Dedifferentiated amniotic fluid mesenchymal stem cell (primary cell): ENCODE data around the gene ZNF282.
"Not testable (repeated sequence)": the region's sequence is repeated elsewhere in the genome, so short reads cannot be mapped to it uniquely, and the experiment has no call there.

Source experiments
- DNase-seq: peaks from one replicate; pipeline ENCODE4 v3.0.0-alpha.2; 2016; ENCODE audit errors: extremely low spot score

The ZNF282 gene

DNA sequence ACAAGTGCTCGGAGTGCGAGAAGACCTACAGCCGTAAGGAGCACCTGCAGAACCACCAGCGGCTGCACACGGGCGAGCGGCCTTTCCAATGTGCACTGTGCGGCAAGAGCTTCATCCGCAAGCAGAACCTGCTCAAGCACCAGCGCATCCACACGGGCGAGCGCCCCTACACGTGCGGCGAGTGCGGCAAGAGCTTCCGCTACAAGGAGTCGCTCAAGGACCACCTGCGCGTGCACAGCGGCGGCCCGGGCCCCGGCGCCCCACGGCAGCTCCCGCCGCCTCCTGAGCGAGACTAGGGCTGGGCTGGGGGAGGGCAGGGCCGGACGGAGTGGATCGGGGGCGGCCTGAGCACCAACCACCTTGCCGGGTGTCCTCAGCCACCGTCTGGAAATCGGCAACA is 29.0 kb downstream of the ZNF282 start:
- no peak for DNase-seq

DNA sequence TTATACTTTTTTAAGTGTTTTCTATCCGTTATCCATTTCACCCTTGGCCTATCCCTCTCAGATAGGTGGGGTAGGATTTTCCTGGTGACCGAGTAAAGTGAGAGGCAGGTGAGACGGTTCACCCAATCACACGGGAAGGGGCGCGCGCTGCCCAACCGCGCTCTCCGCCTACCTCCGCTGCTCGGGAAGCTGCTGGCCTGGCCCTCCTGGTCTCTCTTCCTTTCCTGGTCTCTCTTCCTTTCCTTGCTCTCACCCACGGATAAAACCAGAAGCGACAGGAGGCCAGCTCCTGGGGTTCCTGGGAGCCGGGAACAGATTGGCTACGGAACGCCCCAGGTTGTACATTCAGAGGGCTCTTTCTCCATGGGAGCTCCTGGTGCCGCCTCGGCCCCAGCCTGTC is 29.8 kb downstream of the ZNF282 start:
- no peak for DNase-seq

DNA sequence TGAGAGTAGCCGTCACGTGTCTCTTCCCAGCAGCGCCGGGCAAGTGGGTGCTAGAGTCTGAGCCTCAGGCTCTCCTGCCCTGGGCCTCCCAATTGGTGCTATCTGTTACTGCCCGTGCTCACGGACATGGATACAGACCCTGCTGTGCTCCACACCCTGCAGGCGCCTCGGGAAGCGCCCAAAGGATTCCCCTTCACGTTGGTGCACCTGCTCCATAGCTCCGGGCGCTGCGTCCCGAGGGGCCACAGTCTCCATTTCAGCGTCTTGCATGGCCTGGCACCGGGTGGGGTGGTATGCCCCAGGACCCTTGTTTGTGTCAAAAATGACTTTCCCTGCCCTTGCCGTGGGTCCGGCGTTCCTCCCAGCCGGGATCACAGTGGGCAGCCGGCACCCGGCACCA is 30.3 kb downstream of the ZNF282 start:
- DNase-seq, result no peak

DNA sequence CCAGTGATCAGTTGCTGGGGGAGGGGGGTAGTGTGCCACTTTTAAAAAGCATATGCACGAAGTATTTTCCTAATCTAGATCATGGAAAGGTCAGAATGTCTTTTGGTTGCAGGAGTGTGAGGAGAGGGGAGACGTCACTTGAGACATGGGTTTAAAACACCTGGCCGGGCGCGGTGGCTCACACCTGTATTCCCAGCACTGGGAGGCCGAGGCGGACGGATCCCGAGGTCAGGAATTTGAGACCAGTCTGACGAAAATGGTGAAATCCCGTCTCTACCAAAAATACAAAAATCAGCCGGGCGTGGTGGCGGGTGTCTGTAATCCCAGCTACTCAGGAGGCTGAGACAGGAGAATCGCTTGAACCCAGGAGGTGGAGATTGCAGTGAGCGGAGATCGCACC is 31.0 kb downstream of the ZNF282 start:
- not testable (repeated sequence) for DNase-seq

DNA sequence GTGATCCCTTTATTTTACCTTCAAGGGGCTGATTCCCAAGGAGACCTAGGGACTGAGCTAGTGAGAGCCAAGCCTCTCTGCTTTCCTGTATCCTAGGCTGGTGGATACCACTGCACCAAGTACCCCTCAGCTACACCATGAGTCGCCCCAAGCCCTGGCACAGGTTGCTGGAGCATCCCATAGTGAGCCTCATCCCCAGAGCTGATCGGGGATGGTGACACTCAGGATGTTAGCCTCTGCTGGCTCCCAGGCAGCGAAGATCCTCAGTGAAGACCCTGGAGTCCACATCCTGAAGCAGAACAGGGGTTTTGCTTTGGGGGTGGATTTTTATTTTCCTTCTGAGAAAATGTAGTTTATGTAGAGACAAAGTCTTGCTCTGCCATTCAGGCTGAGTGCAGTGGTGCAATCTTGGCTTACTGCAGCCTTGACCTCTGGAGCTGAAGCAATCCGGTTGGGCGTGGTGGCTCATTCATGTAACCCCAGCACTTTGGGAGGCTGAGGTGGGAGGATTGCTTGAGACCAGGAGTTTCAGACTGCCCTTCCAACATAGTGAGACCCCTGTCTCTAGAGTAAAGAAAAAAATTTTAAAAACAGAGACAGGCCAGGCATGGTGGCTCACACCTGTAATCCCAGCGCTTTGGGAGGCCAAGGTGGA is 31.6 kb downstream of the ZNF282 start:
- no peak for DNase-seq

DNA sequence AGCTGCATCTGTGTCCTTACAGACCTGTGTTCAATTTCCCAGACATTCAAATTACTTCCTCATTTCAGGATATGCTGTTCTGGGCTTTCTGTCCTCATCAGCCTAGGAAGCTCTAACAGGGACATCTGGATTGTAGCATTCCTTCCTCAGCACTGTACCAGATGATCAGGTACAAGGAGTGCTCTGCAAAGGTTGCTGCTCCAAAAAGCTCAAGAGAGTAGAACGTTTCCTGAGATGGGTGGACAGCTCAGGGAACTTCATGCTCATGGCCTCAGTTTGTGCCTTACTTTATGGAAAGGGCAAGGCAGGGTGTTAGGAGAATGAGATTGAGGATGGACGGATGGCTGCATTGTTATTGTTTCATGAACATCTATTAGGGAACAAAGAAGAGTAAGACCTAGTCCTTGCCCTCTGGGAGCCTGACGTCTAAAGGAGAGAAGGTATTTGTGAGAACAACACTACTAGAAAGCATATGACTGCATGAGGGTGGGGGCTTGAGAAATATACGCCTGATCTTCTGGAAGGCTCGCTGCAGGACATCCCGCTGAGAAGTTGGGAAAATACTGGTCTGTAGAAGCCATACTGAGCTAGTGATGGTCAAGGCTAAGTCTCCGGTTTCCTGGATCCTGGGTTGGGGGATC is 33.6 kb downstream of the ZNF282 start:
- no peak for DNase-seq

DNA sequence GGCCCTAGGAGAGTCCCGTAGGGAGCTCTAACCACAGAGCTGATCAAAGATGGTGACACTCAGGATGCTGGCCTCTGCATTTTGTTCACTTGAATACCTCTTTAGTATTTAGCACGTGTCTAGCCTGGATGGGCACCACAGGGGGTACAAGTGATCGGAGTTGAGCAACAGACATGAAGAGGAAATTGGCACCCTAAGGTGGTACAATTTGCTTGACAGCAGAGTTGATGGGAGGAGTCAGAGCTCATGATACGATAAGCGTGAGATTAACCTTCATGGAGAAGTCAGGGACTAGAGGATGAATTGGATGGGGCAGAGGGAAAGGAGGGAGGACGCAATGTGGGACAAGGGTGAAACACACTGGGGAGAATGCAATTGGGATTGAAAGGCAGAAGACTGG is 34.2 kb downstream of the ZNF282 start:
- no peak for DNase-seq

DNA sequence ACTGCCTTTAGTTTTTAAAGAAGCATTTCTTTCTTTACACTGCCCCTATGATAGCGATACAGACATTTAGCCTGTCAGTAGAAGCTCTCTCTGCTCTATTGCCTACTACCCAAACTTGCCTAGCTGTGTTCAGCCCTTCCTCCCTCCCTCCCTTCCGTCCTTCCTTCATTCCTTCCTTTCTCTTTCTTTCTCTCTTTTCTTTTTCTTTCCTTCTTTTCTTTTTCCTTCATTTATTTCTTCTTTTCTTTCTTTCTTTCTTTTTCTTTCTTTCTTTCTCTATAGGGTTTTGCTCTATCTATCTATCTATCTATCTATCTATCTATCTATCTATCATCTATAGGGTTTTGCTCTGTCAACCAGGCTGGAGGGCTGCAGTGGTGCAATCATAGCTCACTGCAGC is 37.0 kb downstream of the ZNF282 start:
- no peak for DNase-seq

DNA sequence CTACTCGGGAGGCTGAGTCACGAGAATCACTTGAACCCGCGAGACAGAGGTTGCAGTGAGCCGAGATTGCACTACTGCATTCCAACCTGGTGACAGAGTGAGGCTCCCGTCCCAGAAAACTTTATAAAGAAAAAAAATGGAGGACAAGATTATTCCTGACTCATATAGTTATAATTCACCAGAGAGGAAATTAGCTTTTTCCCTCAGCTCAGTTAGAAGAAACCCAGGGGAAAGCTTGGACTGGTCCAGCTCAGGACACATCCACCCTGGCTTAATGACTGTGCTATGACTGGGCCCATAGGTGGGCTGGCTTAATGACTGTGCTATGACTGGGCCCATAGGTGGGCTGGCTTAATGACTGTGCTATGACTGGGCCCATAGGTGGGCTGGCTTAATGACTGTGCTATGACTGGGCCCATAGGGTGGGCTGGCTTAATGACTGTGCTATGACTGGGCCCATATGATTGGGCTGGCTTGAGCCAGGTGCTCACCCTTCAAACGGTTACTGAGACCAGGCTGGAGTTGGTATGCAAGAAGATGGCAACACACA is 38.4 kb downstream of the ZNF282 start:
- peak; percentile 76 for DNase-seq

DNA sequence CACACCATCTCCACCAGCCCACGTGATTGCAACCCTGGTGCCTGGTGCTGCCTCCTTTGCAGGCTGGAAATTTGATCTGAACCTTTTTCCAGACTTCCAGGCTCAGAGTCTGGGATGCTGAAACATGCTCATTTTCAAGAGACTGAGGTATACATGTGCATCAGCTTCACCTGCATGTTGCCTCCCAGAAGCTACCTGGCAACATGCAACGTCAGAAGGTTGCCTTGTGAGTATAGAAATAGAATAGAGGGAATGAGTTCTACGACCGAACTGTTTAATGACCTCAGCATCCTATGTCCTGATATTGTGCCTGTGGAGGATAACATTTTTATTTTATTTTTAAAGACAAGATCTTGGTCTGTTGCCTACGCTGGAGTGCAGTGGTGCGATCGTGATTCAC is 42.2 kb downstream of the ZNF282 start:
- DNase-seq, result no peak

DNA sequence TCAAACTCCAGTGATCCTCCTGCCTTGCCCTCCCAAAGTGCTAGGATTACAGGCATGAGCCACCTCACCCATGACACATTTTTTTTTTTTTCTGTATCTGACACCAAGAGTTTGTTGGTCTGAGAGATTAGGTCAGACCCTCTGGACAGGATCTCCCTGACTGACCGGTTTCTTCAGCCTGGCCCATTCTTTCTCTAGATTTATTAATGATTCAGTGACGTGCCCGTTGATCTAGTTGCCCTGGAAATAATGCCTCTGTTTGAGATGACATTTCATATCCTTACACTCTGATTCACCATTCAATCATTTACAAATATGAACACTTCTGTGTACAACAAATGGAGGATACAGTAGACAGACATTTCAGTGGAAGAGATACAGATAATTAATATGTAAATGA is 42.7 kb downstream of the ZNF282 start:
- DNase-seq, result no peak

DNA sequence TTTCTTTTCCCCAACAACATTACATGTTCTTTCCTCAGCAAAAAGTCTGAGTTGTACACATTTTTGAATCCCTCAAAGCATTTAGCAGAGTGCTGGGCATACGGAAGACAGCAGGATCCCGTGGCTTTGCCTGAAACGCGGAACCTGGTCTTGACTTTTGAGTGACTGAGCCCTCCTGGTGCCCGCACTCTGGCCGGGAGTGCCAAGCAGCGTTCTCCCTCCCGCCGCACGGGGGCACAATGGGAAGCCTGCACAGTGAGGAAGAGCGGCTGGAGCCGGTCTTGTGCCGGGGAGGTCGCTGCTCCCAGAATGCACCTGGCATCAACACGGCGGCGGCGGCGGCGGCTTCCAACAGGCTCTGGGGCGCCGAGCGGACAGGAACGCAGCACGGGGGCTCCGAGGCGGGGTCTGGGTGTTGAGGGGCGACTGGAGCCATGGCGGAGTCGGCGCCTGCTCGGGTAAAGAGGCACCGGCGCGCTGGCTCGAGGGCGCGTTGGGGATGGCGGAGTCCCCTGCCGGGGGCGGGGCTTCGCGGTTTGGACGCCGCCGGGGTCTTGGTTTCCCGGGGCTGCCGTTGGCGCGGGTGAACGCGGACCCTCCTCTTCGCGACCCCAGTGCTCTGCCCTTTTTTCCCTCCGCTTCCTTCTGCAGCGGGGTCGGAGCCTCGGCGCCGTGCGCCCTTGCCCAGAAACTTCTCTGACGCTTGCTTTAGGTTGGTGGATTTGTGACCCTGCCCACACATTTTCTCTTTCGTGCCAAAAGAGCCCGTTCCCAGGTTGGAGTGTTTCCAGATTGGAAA is 44.2 kb downstream of the ZNF282 start, which contains the start of gene ZNF212:
TSS of gene ZNF212 (plus strand) at position 307 of the 799 bp plus-strand sequence. CDS start at position 435, 128 bp downstream.
- DNase-seq, result peak; percentile 92

DNA sequence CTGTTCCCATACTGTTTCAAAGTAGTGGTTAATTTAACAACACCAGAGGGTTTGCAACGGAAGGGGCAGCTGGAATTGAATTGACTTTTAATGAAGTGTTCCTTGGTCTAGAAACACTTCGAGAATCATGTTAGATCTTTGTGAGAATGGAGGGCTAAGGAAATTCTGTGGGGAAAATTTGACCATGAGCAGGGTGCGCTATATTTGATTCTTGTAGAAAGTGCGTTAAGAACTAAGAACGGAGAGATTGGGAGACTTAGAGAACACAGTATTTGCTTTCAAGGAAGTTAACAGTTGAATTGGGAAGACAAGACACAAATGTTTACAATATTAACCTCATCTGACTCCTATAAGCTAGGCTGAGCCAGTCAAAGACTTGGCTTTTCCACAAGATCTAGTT is 45.3 kb downstream of the ZNF282 start:
- no peak for DNase-seq

DNA sequence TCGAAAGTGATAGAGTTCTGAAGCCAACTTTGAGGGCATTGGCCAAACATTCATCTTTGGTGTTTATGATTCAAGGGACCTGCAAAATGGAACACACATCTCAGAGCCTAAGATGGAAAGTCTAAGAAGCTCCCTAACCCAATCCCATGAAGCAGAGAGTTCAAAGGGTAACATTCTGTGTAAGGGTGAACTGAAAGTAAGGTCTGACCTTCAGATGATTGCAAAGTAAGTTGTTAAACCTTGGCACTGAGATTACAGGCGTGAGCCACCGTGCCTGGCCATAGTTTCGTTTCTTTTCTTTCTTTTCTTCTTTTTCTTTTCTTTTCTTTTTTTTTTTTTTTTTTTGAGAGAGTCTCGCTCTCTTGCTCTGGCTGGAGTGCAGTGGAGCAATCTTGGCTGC is 46.4 kb downstream of the ZNF282 start:
- DNase-seq, result no peak

DNA sequence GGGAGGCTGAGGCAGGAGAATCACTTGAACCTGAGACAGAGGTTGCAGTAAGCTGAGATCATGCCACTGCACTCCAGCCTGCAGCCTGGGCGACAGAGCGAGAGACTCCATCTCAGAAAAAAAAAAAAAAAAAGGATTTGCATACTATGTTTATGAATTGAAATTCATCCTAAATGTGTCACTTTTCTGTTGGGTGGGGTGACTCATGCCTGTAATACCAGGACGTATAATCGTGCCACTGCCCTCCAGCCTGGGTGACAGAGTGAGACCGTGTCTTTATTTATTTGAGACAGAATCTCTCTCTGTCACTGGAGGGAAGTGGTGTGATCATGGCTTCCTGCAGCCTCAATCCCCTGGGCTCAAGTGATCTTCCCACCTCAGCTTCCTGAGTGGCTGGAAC is 49.9 kb downstream of the ZNF282 start:
- DNase-seq, result no peak

DNA sequence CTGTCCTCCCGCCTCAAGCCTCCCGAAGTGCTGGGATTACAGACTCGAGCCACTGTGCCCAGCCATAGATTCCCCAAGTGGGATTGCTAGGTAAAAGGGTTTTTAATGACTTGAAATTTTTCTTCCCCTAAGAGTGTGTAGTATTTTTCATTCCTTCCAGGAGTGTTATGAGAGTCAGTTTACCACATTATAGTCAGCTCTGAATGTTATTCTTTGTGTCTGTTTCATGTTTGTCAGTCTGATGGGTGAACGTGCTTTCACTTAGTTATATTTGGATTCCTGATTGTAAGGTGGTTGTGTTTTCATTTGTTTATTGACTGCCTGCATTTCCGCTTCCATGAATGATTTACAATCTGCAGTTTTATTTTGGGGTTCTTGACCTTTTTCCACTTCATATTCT is 50.4 kb downstream of the ZNF282 start:
- DNase-seq, result no peak

DNA sequence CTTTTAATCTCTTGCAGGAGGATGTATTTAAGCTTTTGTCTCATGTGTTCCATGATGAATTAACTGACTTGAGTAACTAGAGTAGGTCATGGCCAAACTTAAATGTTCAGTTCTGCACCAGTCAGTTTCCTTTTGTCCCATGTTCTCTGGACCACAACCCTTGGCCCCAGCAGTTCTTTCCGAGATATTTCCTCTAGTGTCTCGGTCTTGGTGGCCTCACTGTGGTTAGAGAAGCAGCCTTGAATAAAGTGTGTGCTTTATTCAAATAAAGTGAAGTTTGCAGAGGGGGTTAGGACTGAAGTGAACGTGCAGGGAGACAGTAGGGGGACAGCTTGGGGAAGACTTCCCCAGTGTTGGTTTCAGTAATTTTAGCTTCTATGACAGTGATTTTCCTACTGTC is 53.4 kb downstream of the ZNF282 start:
- no peak for DNase-seq

DNA sequence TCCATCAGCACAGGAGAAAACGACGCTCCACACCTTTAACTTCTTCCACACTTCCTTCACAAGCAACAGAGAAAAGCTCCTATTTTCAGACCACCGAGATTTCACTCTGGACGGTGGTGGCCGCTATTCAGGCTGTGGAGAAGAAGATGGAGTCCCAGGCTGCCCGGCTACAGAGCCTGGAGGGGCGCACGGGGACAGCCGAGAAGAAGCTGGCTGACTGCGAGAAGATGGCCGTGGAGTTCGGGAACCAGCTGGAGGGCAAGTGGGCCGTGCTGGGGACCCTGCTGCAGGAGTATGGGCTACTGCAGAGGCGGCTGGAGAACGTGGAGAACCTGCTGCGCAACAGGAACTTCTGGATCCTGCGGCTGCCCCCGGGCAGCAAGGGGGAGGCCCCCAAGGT is 54.8 kb downstream of the ZNF282 start:
- DNase-seq, result not testable (repeated sequence)

DNA sequence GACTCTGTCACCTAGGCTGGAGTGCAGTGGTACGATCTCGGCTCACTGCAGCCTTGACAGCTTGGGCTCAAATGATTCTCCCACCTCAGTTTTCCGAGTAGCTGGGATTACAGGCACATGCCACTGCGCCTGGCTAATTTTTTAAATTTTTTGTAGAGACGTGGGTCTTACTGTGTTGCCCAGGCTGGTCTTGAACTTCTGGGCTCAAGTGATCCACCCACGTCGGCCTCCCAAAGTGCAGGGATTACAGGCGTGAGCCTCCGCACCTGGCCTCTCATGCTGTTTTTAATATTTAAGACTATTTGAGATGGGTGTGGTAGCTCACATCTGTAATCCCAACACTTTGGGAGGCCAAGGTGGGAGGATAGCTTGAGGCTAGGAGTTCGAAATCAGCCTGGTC is 56.2 kb downstream of the ZNF282 start:
- not testable (repeated sequence) for DNase-seq

DNA sequence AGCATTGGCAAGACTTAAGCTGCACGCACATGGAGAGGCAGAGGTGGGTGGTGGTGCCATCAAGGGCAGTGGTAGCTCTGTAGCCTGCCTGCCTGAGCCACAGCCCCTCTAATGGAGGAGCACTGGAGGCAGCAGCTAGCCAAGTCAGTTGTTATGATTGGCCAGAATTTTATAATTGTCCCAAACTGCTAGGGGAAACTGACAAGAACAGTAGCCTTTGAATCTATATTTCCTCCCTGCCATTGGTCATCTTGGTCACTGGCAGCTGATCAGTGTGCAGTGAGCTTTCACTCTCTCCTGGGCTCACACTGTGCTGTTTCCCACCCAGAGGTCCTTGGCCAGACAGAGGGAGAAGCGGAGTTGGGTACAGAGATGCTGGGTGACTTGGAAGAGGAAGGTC is 57.0 kb downstream of the ZNF282 start:
- DNase-seq, result no peak

DNA sequence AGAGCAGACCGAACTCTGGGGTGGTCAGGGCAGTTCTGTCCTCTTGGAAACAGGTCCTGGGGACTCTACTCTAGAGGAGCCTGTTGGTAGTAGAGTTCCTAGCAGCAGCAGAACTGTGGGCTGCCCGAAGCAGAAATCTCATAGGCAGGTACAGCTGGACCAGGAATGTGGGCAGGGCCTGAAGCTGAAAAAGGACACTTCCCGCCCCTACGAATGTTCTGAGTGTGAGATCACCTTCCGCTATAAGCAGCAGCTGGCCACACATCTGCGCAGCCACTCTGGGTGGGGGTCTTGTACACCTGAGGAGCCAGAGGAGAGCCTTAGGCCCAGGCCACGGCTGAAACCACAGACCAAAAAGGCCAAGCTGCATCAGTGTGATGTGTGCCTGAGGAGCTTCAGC is 58.3 kb downstream of the ZNF282 start:
- DNase-seq, result no peak

DNA sequence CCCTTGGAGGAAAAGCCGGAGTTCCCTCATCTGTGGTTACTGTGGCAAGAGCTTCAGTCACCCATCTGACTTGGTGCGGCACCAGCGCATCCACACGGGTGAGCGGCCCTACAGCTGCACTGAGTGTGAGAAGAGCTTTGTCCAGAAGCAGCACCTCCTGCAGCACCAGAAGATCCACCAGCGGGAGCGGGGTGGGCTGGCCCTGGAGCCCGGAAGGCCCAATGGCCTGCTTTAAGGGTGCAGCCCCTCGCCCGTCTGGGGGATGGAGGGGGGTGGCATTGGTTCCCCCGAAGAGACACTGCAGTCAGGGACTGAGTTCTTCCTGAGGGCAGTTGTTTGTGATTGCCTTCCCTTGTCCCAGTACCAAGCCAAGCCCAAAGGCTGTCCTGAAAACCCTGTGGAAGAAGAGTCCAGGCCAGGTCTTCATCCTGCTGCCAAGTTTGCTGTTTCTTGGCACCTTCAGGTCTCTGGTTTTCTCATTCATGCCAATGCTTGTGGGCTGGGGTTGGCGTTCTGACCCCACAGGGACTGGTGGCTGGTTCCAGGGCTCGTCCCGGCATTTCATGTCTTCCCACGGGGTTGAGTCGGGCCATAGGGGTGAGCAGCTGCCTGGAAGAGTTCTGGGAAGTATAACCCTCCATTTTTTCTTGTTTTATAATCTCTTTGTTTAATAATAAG is 59.0 kb downstream of the ZNF282 start:
- no peak for DNase-seq
